Epithelial cell of proximal tubule (primary cell): ENCODE results near the gene ZPR1. TPM values are rescaled to one million over a fixed set of nuclear protein-coding genes. Genes with fewer than 3 reads are reported as not detected.
"Not testable (repeated sequence)": the region's sequence is repeated elsewhere in the genome, so short reads cannot be mapped to it uniquely, and the experiment has no call there.

Experiments used
- DNase-seq: peaks from one replicate; pipeline ENCODE4 v3.0.0-alpha.2; 2011; ENCODE audit warnings: low read depth
- H3K4me3 ChIP-seq: 2 replicates; pipeline ENCODE4 v1.5.1; 2011; ENCODE audit warnings: low read depth, mild to moderate bottlenecking, low read length
- CTCF ChIP-seq: conservative IDR thresholded peaks from 2 replicates; pipeline ENCODE4 v1.5.1; 2012; ENCODE audit warnings: low read depth, mild to moderate bottlenecking, low read length
- total RNA-seq: library from RNA; depleted of rRNA; stranded (reverse); fragments of >200 nt; gene quantifications from 2 replicates; pipeline ENCODE4 v1.2.3, GENCODE V29; 2015

Gene ZPR1
- total RNA-seq = 39.4 and 64.4 TPM in 2 replicates

GRCh38 chr11:116787786-116788486, at the start of gene ZPR1:
TSS of gene ZPR1 (minus strand) at chr11:116788023. CDS start at chr11:116787990, 33 bp downstream.
- no peak for TF ChIP-seq CTCF
- H3K4me3 ChIP-seq = peak within 1 kb of the TSS; percentile 89
- DNase-seq = no peak

- no peak for TF ChIP-seq CTCF
- DNase-seq = no peak
- no peak overlapping the region for H3K4me3 ChIP-seq
Measured at GRCh38 chr11:116836632-116836991, 48.8 kb upstream of the ZPR1 start.

- peak overlapping the region; percentile 33 for H3K4me3 ChIP-seq
- DNase-seq = peak; percentile 30
- peak; percentile 68 for TF ChIP-seq CTCF
Measured at GRCh38 chr11:116835791-116836631, 48.2 kb upstream of the ZPR1 start.

GRCh38 chr11:116835042-116835772, 47.4 kb upstream of the ZPR1 start:
- DNase-seq = no peak
- peak overlapping the region; percentile 33 for H3K4me3 ChIP-seq
- TF ChIP-seq CTCF = no peak

GRCh38 chr11:116834535-116835041, 46.8 kb upstream of the ZPR1 start:
- DNase-seq, H3K4me3 ChIP-seq: not testable (repeated sequence)

GRCh38 chr11:116833816-116834534, 46.2 kb upstream of the ZPR1 start:
- no peak overlapping the region for H3K4me3 ChIP-seq
- no peak for DNase-seq
- no peak for TF ChIP-seq CTCF
